H1 (cell line): ENCODE data around the gene LYPD4. TPM values are rescaled to one million over a fixed set of nuclear protein-coding genes. Genes with fewer than 3 reads are reported as not detected.

Experiments used
- CTCF ChIA-PET: fragments of 300-600 bp; sonication (Branson Sonifier 250); formaldehyde crosslinking; loops from one replicate; lab custom pipeline; 2021; ENCODE audit not compliant: partially characterized antibody; lab: Charles Lee
- POLR2A ChIA-PET: fragments of 300-600 bp; sonication (Branson Sonifier 250); formaldehyde crosslinking; loops from one replicate; lab custom pipeline; 2021; ENCODE audit warnings: inconsistent platforms; ENCODE audit not compliant: partially characterized antibody; lab: Charles Lee
- DNase-seq, 2 experiments: peaks; one replicate each; pipeline versions ENCODE4 v3.0.0 to v3.0.0-alpha.2; 2010 to 2022; ENCODE audit warnings: low spot score in 2 of 2, low read depth in 1 of 2, mixed read lengths in 1 of 2
- FAIRE-seq: peaks from 2 replicates; lab custom pipeline; 2011; peaks lifted over from hg19 to GRCh38; lab: Jason Lieb, UNC
- H2AFZ ChIP-seq: 2 replicates; pipeline ENCODE4 v1.8.1; 2012; ENCODE audit warnings: low read length, inconsistent platforms
- H2AK5ac ChIP-seq: 2 replicates; pipeline ENCODE4 v1.6.1; 2013; ENCODE audit warnings: low read depth, low read length
- H2BK120ac ChIP-seq: replicated peaks from 2 replicates; pipeline ENCODE3; 2013; ENCODE audit warnings: low read depth, low read length, inconsistent platforms
- H2BK12ac ChIP-seq: 2 replicates; pipeline ENCODE4 v1.6.1; 2013; ENCODE audit warnings: low read depth, low read length
- H2BK15ac ChIP-seq: 2 replicates; pipeline ENCODE4 v1.6.1; 2013; ENCODE audit warnings: low read length
- H2BK20ac ChIP-seq: 2 replicates; pipeline ENCODE4 v1.6.1; 2013; ENCODE audit warnings: low read length
- H2BK5ac ChIP-seq: 2 replicates; pipeline ENCODE4 v1.6.1; 2013; ENCODE audit warnings: low read depth, low read length
- H3K14ac ChIP-seq: 2 replicates; pipeline ENCODE4 v1.6.1; 2013; ENCODE audit warnings: inconsistent platforms; ENCODE audit not compliant: insufficient read length
- H3K18ac ChIP-seq: 2 replicates; pipeline ENCODE4 v1.6.1; 2013; ENCODE audit warnings: low read length; ENCODE audit errors: extremely low read depth
- H3K23ac ChIP-seq: 2 replicates; pipeline ENCODE4 v1.6.1; 2013; ENCODE audit warnings: inconsistent platforms; ENCODE audit not compliant: insufficient read length
- H3K23me2 ChIP-seq: 2 replicates; pipeline ENCODE4 v1.6.1; 2013; ENCODE audit warnings: low read depth, low read length
- H3K27ac ChIP-seq: 2 replicates; pipeline ENCODE4 v1.6.1; 2011; ENCODE audit warnings: low read depth, low read length, inconsistent platforms
- H3K27me3 ChIP-seq, 4 experiments: replicated peaks in 1 of 4; 1 replicate in 1 of 4; 2 replicates in 3 of 4; pipeline versions ENCODE4 v1.6.1 to v1.8.1; 2011 to 2013; ENCODE audit warnings: low read length in 3 of 4, mild to moderate bottlenecking in 3 of 4, inconsistent platforms in 2 of 4, mixed read lengths in 2 of 4, moderate library complexity in 1 of 4; ENCODE audit not compliant: control insufficient read depth in 3 of 4, insufficient read depth in 3 of 4; ENCODE audit errors: extremely low read depth in 1 of 4
- H3K36me3 ChIP-seq, 4 experiments: 2 replicates each; pipeline versions ENCODE4 v1.6.1 to v1.8.1; 2011 to 2013; ENCODE audit warnings: mild to moderate bottlenecking in 4 of 4, low read length in 3 of 4, moderate library complexity in 2 of 4, control low read depth in 1 of 4, inconsistent platforms in 1 of 4; ENCODE audit not compliant: insufficient read depth in 4 of 4, control insufficient read depth in 2 of 4
- H3K4ac ChIP-seq: replicated peaks from 2 replicates; pipeline ENCODE3; 2013; ENCODE audit warnings: low read length, low read depth, mixed read lengths, inconsistent platforms; ENCODE audit not compliant: insufficient read length
- H3K4me1 ChIP-seq, 4 experiments: replicated peaks in 1 of 4; 1 replicate in 1 of 4; 2 replicates in 3 of 4; pipeline versions ENCODE4 v1.6.1 to v1.8.1; 2011 to 2013; ENCODE audit warnings: low read length in 3 of 4, inconsistent platforms in 2 of 4, mixed read lengths in 1 of 4; ENCODE audit not compliant: insufficient read depth in 4 of 4, control insufficient read depth in 3 of 4
- H3K4me2 ChIP-seq, 2 experiments: 2 replicates each; pipeline versions ENCODE4 v1.6.1 to v1.8.1; 2011 to 2013; ENCODE audit warnings: low read depth in 2 of 2, low read length in 2 of 2, control low read depth in 1 of 2, inconsistent platforms in 1 of 2, mild to moderate bottlenecking in 1 of 2; ENCODE audit not compliant: insufficient read depth in 1 of 2
- H3K4me3 ChIP-seq, 4 experiments: fragments of 200-600, 300-600 bp in 1 of 4; sonication (generic), shearing (Covaris generic), sonication (Bioruptor Twin) in 1 of 4; 2 replicates each; pipeline versions ENCODE4 v1.5.1 to v1.8.1; 2011 to 2016; ENCODE audit warnings: low read length in 4 of 4, low read depth in 3 of 4, control low read depth in 2 of 4, inconsistent platforms in 2 of 4, mild to moderate bottlenecking in 2 of 4, mixed read lengths in 1 of 4, moderate library complexity in 1 of 4; ENCODE audit not compliant: insufficient read depth in 2 of 4; ENCODE audit errors: extremely low read depth in 1 of 4
- H3K56ac ChIP-seq: replicated peaks from 2 replicates; pipeline ENCODE3; 2013; ENCODE audit warnings: low read depth, mild to moderate bottlenecking, mixed read lengths, low read length, inconsistent platforms; ENCODE audit not compliant: insufficient read length
- H3K79me1 ChIP-seq: 2 replicates; pipeline ENCODE4 v1.6.1; 2013; ENCODE audit warnings: low read depth, low read length, control low read depth
- H3K79me2 ChIP-seq, 2 experiments: 2 replicates each; pipeline versions ENCODE4 v1.6.1 to v1.8.1; 2012 to 2013; ENCODE audit warnings: low read length in 2 of 2, mild to moderate bottlenecking in 2 of 2, inconsistent platforms in 1 of 2; ENCODE audit not compliant: insufficient read depth in 2 of 2, control insufficient read depth in 1 of 2
- H3K9ac ChIP-seq, 4 experiments: replicated peaks in 1 of 4; 1 replicate in 1 of 4; 2 replicates in 3 of 4; pipeline versions ENCODE4 v1.6.1 to v1.8.1; 2011 to 2013; ENCODE audit warnings: low read depth in 3 of 4, low read length in 3 of 4, control low read depth in 2 of 4, mild to moderate bottlenecking in 2 of 4, moderate library complexity in 2 of 4, inconsistent platforms in 1 of 4; ENCODE audit errors: extremely low read depth in 1 of 4
- H3K9me3 ChIP-seq, 2 experiments: 2 replicates each; pipeline versions ENCODE4 v1.6.1 to v1.8.1; 2012 to 2013; ENCODE audit warnings: mild to moderate bottlenecking in 2 of 2, moderate library complexity in 2 of 2, control low read depth in 1 of 2, inconsistent platforms in 1 of 2, low read depth in 1 of 2, low read length in 1 of 2, mixed read lengths in 1 of 2; ENCODE audit not compliant: insufficient read depth in 2 of 2
- H4K20me1 ChIP-seq, 2 experiments: replicated peaks in 1 of 2; 2 replicates each; pipeline versions ENCODE3 to v1.8.1; 2011 to 2013; ENCODE audit warnings: inconsistent platforms in 2 of 2, low read length in 2 of 2, mild to moderate bottlenecking in 1 of 2; ENCODE audit not compliant: insufficient read depth in 2 of 2, control insufficient read depth in 1 of 2
- H4K5ac ChIP-seq: 2 replicates; pipeline ENCODE4 v1.6.1; 2013; ENCODE audit warnings: low read length, low read depth, mixed read lengths, inconsistent platforms; ENCODE audit not compliant: insufficient read length
- H4K8ac ChIP-seq: 2 replicates; pipeline ENCODE4 v1.8.0; 2013; ENCODE audit warnings: mild to moderate bottlenecking, moderate library complexity, low read length, inconsistent platforms; ENCODE audit not compliant: insufficient read depth; ENCODE audit errors: extremely low read depth
- H4K91ac ChIP-seq: replicated peaks from 2 replicates; pipeline ENCODE3; 2013; ENCODE audit warnings: low read length, mixed read lengths, inconsistent platforms; ENCODE audit not compliant: insufficient read length
- KDM5A ChIP-seq: fragments of 200-600 bp; IDR thresholded peaks from 2 replicates; pipeline ENCODE4 v1.7.1; 2012; ENCODE audit warnings: mild to moderate bottlenecking, low read length, inconsistent platforms, mixed read lengths
- SP2 ChIP-seq: IDR thresholded peaks from 2 replicates; pipeline ENCODE4 v1.6.1; 2012; ENCODE audit warnings: mild to moderate bottlenecking, low read length, inconsistent platforms
- WGBS, 2 experiments: shearing (Covaris generic) in 1 of 2; methylation state at CpG; one replicate each; pipeline versions ENCODE4 v1.1.6 to v1.1.7; 2013 to 2015; ENCODE audit warnings: low lambda C conversion rate in 2 of 2, mixed read lengths in 2 of 2, inconsistent platforms in 1 of 2, low coverage in 1 of 2, missing lambda C conversion rate in 1 of 2; ENCODE audit not compliant: insufficient replicate concordance in 2 of 2, insufficient coverage in 1 of 2, insufficient read length in 1 of 2; ENCODE audit errors: extremely low coverage in 1 of 2, missing lambda C conversion rate in 1 of 2; 5-methylcytosine and 5-hydroxymethylcytosine counted together
- polyA plus RNA-seq, 7 experiments: library from polyadenylated mRNA; depleted of rRNA in 3 of 7; stranded (reverse) in 5 of 7; unstranded in 2 of 7; fragments of >200 nt in 5 of 7; fragments of 200-250 nt in 2 of 7; gene quantifications; 1 replicate in 5 of 7; 2 replicates in 1 of 7; 4 replicates in 1 of 7; pipeline versions ENCODE4 v1.2.1 to v1.2.3, GENCODE V29; 2011 to 2013; ENCODE audit warnings: missing spikeins in 2 of 7, mixed read lengths in 2 of 7
- total RNA-seq: library from RNA; stranded (reverse); fragmentation: NEBNext Ultra II Directional; extraction: Animal tissue kit (Norgen Biotek cat#: 25700); gene quantifications from 2 replicates; pipeline ENCODE4 v1.2.1, GENCODE V29; 2021

LYPD4 gene
- total and polyA plus RNA-seq, 2 of the 8 experiments (the other 6 are each of a cell fraction or from before 2014, with no cell fraction given): 0.06 TPM; not detected in 1

- Histone ChIP-seq H3K79me1 (no peaks in the 10 kb centered on the region), H4K8ac (no peak overlapping the region), H2BK5ac (no peak overlapping the region), H3K23me2 (no peaks in the 10 kb centered on the region), H3K36me3 (no peaks in the 10 kb centered on the region), H3K4me3 (no peak overlapping the region), H3K9me3 (peaks cover 79 to 82% of the 10 kb centered on the region in 2 experiments), H3K4me1 (no peaks in the 10 kb centered on the region), H2BK120ac (no peak overlapping the region), H3K9ac (no peak overlapping the region), H3K56ac (no peak overlapping the region), H3K27me3 (no peaks in the 10 kb centered on the region), H2AFZ (no peak overlapping the region), H4K20me1 (no peaks in the 10 kb centered on the region), H4K5ac (no peak overlapping the region), H3K14ac (no peak overlapping the region), H3K23ac (no peak overlapping the region), H3K4ac (no peak overlapping the region), H4K91ac (no peak overlapping the region), H3K27ac (no peak overlapping the region), H2BK15ac (no peak overlapping the region), H3K4me2 (no peak overlapping the region), H2BK12ac (no peak overlapping the region), H2BK20ac (no peak overlapping the region), H3K18ac (no peak overlapping the region), H3K79me2 (no peaks in the 10 kb centered on the region), H2AK5ac (no peak overlapping the region)
- WGBS, 2 experiments: 73% methylated on average over 2 of the region's 4 CpGs; no CpG with 5 or more reads in 1 of the 2 experiments
- TF ChIP-seq KDM5A: no peak
- no peak for TF ChIP-seq SP2
- FAIRE-seq (no peak), DNase-seq (no peak)
- ChIA-PET POLR2A (no interaction called here), CTCF (interaction anchor here (0.6 to 1.0 kb wide), 3 partner anchors 13 to 680 kb away, joined by 3 read pairs; no protein-coding TSS in a partner anchor)
Measured at GRCh38 chr19:41810301-41810700, 34.2 kb downstream of the LYPD4 start.
